ENCODE data around the gene ABHD17A. TPM values are rescaled to one million over a fixed set of nuclear protein-coding genes. Genes with fewer than 3 reads are reported as not detected.

Gene ABHD17A
- total RNA-seq, 1 experiment from 2014 or later, result 47.5 TPM

GRCh38 chr19:1914826-1915341 lies 29.6 kb upstream of the ABHD17A start:
- Histone ChIP-seq H4K91ac (ENCODE audit: insufficient read length, low read depth, low read length) (no peak overlapping the region), H3K4me2 (ENCODE audit: insufficient read depth, insufficient read length, low read length) (no peak overlapping the region), H3K18ac (ENCODE audit: insufficient read length, low read depth, low read length) (no peak overlapping the region), H2BK5ac (ENCODE audit: insufficient read length, low read length) (no peak overlapping the region), H4K8ac (replicated peaks; ENCODE audit: insufficient read length, low read depth, low read length) (no peak overlapping the region), H2BK120ac (ENCODE audit: low read depth, low read length, poor library complexity, severe bottlenecking) (no peak overlapping the region), H3K79me1 (ENCODE audit: insufficient read depth, low read depth, low read length, poor library complexity, severe bottlenecking) (peaks cover 4% of the 10 kb centered on the region), H2AK5ac (ENCODE audit: insufficient read length, low read length) (no peak overlapping the region), H4K5ac (ENCODE audit: insufficient read length, low read depth, low read length) (no peak overlapping the region), H3K23ac (ENCODE audit: insufficient read length, low read depth, low read length) (no peak overlapping the region), H3T11ph (ENCODE audit: low read length) (no peak overlapping the region), H3K9ac (ENCODE audit: extremely low read depth, insufficient read length, low read length) (no peak overlapping the region), H3K4ac (ENCODE audit: low read depth, low read length) (no peak overlapping the region), H3K56ac (ENCODE audit: insufficient read length, low read depth, low read length) (no peak overlapping the region), H4K20me1 (ENCODE audit: control insufficient read depth, insufficient read depth, insufficient read length) (no peaks in the 10 kb centered on the region), H3K9me3 (ENCODE audit: control insufficient read depth, low read depth, low read length) (no peaks in the 10 kb centered on the region), H3K79me2 (ENCODE audit: insufficient read depth, low read length) (peaks cover 5% of the 10 kb centered on the region; the same call in 1 of the 2 replicates), H3K27ac (ENCODE audit: insufficient read length, low read depth, low read length) (no peak overlapping the region), H2BK20ac (ENCODE audit: low read depth, low read length, poor library complexity, severe bottlenecking) (no peak overlapping the region), H3K27me3 (ENCODE audit: insufficient read depth, low read length) (no peaks in the 10 kb centered on the region), H2BK12ac (ENCODE audit: insufficient read length, low read depth, low read length) (no peak overlapping the region), H3K4me1 (ENCODE audit: insufficient read depth, low read length) (no peaks in the 10 kb centered on the region), H3K23me2 (ENCODE audit: insufficient read length, low read depth, low read length, poor library complexity, severe bottlenecking) (no peaks in the 10 kb centered on the region), H2AFZ (ENCODE audit: low read length) (no peak overlapping the region), H3K14ac (ENCODE audit: insufficient read depth, low read length) (no peak overlapping the region), H2BK15ac (ENCODE audit: low read depth, low read length) (no peak overlapping the region)
- no CpG with 5 or more reads among the region's 23 CpGs for WGBS (ENCODE audit: extremely low coverage, insufficient read length, low lambda C conversion rate)
- no peak for DNase-seq
- peak overlapping the region in 1 of 3 experiments; percentile 40; a peak in 1 of 7 replicates for H3K27ac Mint-ChIP-seq
- no peaks in the 10 kb centered on the region for H3K27me3 Mint-ChIP-seq (ENCODE audit: low read depth)
- peaks cover 6 to 40% (median 34%) of the 10 kb centered on the region in 3 experiments for H3K36me3 Mint-ChIP-seq (ENCODE audit: insufficient read depth in 1 of 3, low read depth in 3 of 3)
- no peak overlapping the region for H3K4me3 Mint-ChIP-seq
- no peak for TF ChIP-seq CTCF (conservative IDR thresholded peaks at IDR 0.05)
- H3K9me3 Mint-ChIP-seq, result no peaks in the 10 kb centered on the region
- H3K4me1 Mint-ChIP-seq, result no peaks in the 10 kb centered on the region
